HG03460 (cell line): ENCODE results near the gene LTV1.
A peak's percentile ranks its signal among the peaks of the same experiment; 100 is the strongest.

ENCODE experiments used
- ATAC-seq: cut with Tn5 transposase; IDR thresholded peaks from one replicate; pipeline ENCODE4 v1.9.1; 2021; ENCODE audit not compliant: unreplicated experiment

Gene LTV1

GRCh38 chr6:143882401-143882930, 39.3 kb downstream of the LTV1 start:
- no peak for ATAC-seq

DNA sequence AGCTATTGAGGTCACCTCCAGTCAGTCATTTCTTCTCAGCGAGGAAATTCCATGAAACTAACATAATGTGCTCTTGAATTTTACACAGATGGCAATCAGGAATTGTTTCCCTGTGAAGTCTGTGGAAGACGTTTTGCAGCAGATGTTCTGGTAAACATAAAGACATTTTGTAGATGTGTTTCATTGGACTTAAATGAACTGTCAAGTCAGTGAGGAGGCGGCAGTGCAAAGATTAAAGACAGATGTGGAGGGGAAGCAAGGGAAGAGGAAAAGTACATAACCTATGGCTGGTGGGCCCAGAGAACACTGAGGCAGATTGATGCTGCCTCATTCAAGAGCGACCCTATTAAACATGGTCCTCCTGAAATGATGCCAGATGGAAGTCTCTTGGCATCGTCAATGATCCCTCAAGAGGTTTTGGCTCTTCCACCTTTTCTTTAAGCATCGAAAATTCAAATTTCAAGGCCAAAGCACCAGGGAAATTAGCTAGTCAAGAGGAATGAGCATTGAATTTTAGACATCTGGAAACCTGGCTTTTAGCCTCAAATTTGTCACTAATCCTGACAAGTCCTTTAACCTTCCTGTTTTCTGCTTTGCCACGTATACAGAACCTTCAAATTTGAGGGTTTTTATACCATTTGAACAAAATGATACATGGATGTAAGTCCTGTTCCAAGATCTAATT, 41.2 kb downstream of the LTV1 start:
- ATAC-seq: no peak

DNA sequence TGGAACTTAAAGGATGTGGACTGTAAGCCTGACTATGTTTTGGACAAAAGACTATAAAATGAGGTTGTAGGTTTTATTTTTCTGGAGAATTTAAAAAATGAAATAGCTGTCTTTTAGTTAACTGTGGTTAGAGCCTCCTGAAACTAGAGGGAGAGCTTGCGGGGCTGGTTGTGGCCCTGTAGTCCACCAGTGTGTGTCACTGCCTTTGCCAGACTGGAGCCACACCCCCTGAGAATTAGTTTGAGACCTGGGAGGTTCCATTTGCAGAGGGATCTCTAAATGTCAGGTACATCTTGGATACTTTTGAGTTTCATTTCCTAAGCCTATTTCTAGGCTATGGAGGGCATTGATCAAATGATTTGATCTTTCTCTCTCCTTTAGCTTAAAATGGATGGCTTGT, 42.0 kb downstream of the LTV1 start:
- no peak for ATAC-seq

DNA sequence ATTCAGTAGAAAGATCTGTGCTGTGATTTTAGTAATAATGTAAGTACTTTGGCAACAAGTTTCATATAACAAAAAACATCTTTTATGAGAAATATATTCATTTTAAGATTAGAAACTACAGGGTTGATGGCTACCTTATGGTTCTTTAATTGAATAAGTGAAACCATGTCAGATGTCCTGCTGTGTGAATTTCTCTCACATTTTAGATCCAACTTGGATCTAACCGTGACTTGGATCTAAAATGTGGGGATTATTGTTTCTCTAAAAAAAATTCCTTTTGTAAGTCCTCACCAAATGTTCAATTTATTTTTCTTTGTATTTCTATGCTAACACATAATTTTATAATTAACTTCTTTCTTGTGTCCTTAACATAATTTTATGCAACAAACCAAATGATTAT, 51.5 kb downstream of the LTV1 start:
- ATAC-seq: no peak

GRCh38 chr6:143896126-143896860, 53.2 kb downstream of the LTV1 start:
- ATAC-seq: no peak

DNA sequence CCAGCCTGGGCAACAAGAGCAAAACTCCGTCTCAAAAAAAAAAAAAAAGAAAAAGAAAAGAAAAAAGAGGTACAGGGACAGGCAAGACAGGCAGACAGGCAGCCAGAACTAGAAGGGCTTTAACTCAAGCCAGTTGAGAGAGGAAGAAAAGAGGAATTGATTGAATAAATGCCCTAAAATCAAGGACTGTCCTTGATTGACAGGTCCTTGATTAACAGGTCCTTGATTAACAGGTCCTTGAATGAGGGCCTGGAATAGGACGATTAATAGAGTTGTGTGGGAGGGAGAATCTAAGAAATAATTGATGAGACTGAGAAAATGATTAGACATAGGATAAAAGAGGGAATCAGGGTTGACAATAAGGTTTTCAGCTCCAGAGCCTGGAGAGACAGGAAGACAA, 57.2 kb downstream of the LTV1 start:
- ATAC-seq: no peak

DNA sequence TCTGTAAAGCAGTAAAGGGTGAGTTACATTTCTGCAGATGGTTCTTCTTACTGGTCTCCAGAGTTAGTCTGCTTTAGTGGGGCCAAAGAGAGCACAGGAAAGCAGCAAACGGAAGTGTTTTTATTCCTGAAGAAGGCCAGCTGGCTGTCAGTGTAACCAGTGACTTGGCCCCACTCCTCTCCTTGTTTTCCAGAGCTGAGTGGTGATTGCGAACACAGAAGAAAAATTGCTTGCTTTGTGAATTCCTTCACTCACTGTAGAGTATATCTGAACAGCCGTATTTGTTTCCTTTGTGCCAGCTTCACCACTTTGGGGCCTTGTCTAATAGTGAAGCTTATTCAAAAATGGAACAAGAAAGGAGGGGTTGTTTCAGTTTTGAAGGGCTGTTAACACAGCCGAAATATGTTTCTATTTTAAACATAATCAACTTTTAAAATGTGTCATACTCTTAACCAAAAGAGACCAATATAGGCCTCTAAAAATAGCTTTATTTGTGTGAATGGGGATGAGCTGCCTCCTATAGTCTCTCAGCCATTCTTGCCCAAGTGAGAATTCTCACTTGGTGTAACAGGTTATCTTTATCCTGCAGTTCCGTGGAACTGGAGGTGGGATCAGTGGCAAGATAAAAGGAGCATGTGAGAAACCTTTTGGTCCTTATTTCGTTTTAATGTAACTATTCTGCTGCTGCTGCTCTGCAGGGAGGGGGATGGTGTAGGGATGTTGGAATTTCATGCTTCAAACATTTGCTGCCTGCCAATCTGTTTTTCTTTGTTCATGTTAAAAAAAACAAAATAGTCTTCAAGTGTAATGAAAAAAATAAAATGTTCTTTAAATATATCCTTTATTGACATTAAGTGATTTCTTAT, 59.0 kb downstream of the LTV1 start:
- ATAC-seq: peak; percentile 92

- ATAC-seq: no peak
Measured at GRCh38 chr6:143902827-143903226, 59.7 kb downstream of the LTV1 start.

DNA sequence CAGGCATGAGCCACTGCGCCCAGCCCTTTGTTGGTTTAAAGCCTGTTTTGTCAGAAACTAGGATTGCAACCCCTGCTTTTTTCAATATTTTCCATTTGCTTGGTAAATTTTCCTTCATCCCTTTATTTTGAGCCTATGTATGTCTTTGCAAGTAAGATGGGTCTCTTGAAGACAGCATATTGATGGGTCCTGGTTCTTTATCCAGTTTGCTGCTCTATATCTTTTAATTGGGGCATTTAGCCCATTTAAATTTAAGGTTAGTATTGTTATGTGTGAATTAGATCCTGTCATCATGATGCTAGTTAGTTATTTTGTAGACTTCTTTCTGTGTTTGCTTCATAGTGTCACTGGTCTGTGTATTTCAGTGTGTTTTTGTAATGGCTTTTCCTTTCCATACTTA, 67.9 kb downstream of the LTV1 start:
- no peak for ATAC-seq

DNA sequence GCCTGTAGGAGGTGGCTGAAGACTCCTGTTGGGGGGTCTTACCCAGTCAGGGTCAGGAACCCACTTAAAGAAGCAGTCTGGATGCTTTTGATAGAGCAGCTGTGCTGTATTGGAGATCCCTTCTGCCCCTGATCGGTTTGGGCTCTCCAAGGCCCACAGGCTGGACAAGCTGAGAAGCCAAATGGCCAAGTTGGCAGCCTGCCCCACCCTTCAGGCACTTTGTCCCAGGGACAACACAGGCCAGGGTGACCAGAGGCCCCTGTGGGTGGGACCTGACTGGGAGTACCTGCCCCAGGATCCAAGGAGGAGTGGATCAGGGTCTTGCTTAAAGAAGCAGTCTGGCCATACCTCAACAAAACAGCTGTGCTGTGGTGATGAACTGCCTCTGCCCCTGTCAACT, 69.5 kb downstream of the LTV1 start:
- no peak for ATAC-seq
